WTC11 (cell line): ENCODE measurements around the gene GOLGA8B. TPM values are rescaled to one million over a fixed set of nuclear protein-coding genes. Genes with fewer than 3 reads are reported as not detected.

Experiments
- ATAC-seq: fragments of 200-7000 bp; cut with Tn5 transposase; 2 replicates; pipeline ENCODE4 v1.10.0; 2021; ENCODE audit warnings: mild to moderate bottlenecking, moderate library complexity
- CTCF ChIA-PET: fragments of 300-600 bp; sonication (Branson Sonifier 250); formaldehyde crosslinking; loops from one replicate; lab custom pipeline; 2021; ENCODE audit warnings: antibody characterized with exemption; lab: Charles Lee
- POLR2A ChIA-PET: fragments of 350-600 bp; sonication (Branson Sonifier 250); formaldehyde crosslinking; loops from one replicate; lab custom pipeline; 2021; ENCODE audit warnings: antibody characterized with exemption; lab: Charles Lee
- DNase-seq: peaks from one replicate; pipeline ENCODE4 v3.0.0; 2021; ENCODE audit warnings: low spot score
- H3K27ac Mint-ChIP-seq: 2 replicates; pipeline ENCODE4 v1.8.0; 2021; ENCODE audit warnings: mixed read lengths
- H3K27me3 Mint-ChIP-seq: 2 replicates; pipeline ENCODE4 v1.8.0; 2021; ENCODE audit warnings: low read depth, mild to moderate bottlenecking, moderate library complexity, mixed read lengths
- H3K36me3 Mint-ChIP-seq: 2 replicates; pipeline ENCODE4 v1.8.0; 2021; ENCODE audit warnings: mixed read lengths
- H3K4me1 Mint-ChIP-seq: 2 replicates; pipeline ENCODE4 v1.8.0; 2022; ENCODE audit warnings: mixed read lengths
- H3K4me3 Mint-ChIP-seq: 2 replicates; pipeline ENCODE4 v1.8.0; 2021; ENCODE audit warnings: mild to moderate bottlenecking, moderate library complexity, mixed read lengths
- H3K9me3 Mint-ChIP-seq: 2 replicates; pipeline ENCODE4 v1.8.0; 2021; ENCODE audit warnings: mixed read lengths
- AR ChIP-seq: fragments of 250-450 bp; sonication (Bioruptor Pico); IDR thresholded peaks from 2 replicates; pipeline ENCODE4 v1.9.0; 2021; ENCODE audit warnings: mild to moderate bottlenecking
- ARID4B ChIP-seq: sonication (generic); formaldehyde crosslinking; IDR thresholded peaks from 2 replicates; pipeline ENCODE4 v1.8.0; 2023; ENCODE audit warnings: missing genetic modification reagents, mild to moderate bottlenecking, borderline replicate concordance
- ATF3 ChIP-seq: sonication (generic); formaldehyde crosslinking; conservative IDR thresholded peaks from 2 replicates; pipeline ENCODE4 v1.8.1; 2022; ENCODE audit warnings: mild to moderate bottlenecking, missing genetic modification reagents
- CTCF ChIP-seq: fragments of 200-600 bp; IDR thresholded peaks from 2 replicates; pipeline ENCODE4 v1.8.0; 2022; ENCODE audit warnings: antibody characterized with exemption
- E2F4 ChIP-seq: sonication (generic); formaldehyde crosslinking; IDR thresholded peaks from 2 replicates; pipeline ENCODE4 v1.8.1; 2022; ENCODE audit warnings: low read depth, mild to moderate bottlenecking, moderate library complexity, missing genetic modification reagents, borderline replicate concordance
- FOXJ3 ChIP-seq: sonication (generic); formaldehyde crosslinking; IDR thresholded peaks from 2 replicates; pipeline ENCODE4 v1.9.0; 2021; ENCODE audit warnings: missing genetic modification reagents, mild to moderate bottlenecking, borderline replicate concordance
- IRF2 ChIP-seq: sonication (generic); formaldehyde crosslinking; IDR thresholded peaks from 2 replicates; pipeline ENCODE4 v1.8.0; 2022; ENCODE audit warnings: low read depth, missing genetic modification reagents, borderline replicate concordance
- MAX ChIP-seq: sonication (generic); formaldehyde crosslinking; IDR thresholded peaks from 2 replicates; pipeline ENCODE4 v1.8.0; 2022; ENCODE audit warnings: mild to moderate bottlenecking, missing genetic modification reagents
- MLX ChIP-seq: sonication (generic); formaldehyde crosslinking; IDR thresholded peaks from 2 replicates; pipeline ENCODE4 v1.8.1; 2023; ENCODE audit warnings: mild to moderate bottlenecking, missing genetic modification reagents, moderate library complexity
- MXD4 ChIP-seq: fragments of 250-450 bp; sonication (Bioruptor Pico); IDR thresholded peaks from 2 replicates; pipeline ENCODE4 v1.8.0; 2021; ENCODE audit warnings: mild to moderate bottlenecking, moderate library complexity, borderline replicate concordance
- NFATC4 ChIP-seq: fragments of 250-450 bp; sonication (Bioruptor Pico); IDR thresholded peaks from 2 replicates; pipeline ENCODE4 v1.9.0; 2021; ENCODE audit warnings: mild to moderate bottlenecking
- OVOL2 ChIP-seq: fragments of 250-450 bp; sonication (Bioruptor Pico); IDR thresholded peaks from 2 replicates; pipeline ENCODE4 v1.9.0; 2021; ENCODE audit warnings: mild to moderate bottlenecking, borderline replicate concordance
- PRRX2 ChIP-seq: fragments of 250-450 bp; sonication (Bioruptor Pico); IDR thresholded peaks from 2 replicates; pipeline ENCODE4 v1.8.0; 2021; ENCODE audit warnings: mild to moderate bottlenecking
- SOX15 ChIP-seq: fragments of 250-450 bp; sonication (Bioruptor Pico); IDR thresholded peaks from 2 replicates; pipeline ENCODE4 v1.9.0; 2021; ENCODE audit warnings: mild to moderate bottlenecking
- TP53 ChIP-seq: sonication (generic); formaldehyde crosslinking; IDR thresholded peaks from 2 replicates; pipeline ENCODE4 v1.8.1; 2023; ENCODE audit warnings: mild to moderate bottlenecking, missing genetic modification reagents
- ZBTB21 ChIP-seq: sonication (generic); formaldehyde crosslinking; IDR thresholded peaks from 2 replicates; pipeline ENCODE4 v1.8.1; 2023; ENCODE audit warnings: mild to moderate bottlenecking, missing genetic modification reagents, borderline replicate concordance
- ZNF396 ChIP-seq: fragments of 250-450 bp; sonication (Bioruptor Pico); IDR thresholded peaks from 2 replicates; pipeline ENCODE4 v1.8.0; 2021; ENCODE audit warnings: mild to moderate bottlenecking, moderate library complexity, borderline replicate concordance
- ZNF512 ChIP-seq: sonication (generic); formaldehyde crosslinking; IDR thresholded peaks from 2 replicates; pipeline ENCODE4 v1.8.1; 2022; ENCODE audit warnings: missing genetic modification reagents, borderline replicate concordance
- total RNA-seq: library from RNA; stranded (reverse); gene quantifications from 3 replicates; pipeline ENCODE4 v1.2.3, GENCODE V29; 2021

The GOLGA8B gene
- total RNA-seq, 1 experiment from 2014 or later = 29.0 TPM

- TF ChIP-seq CTCF (no peak), PRRX2 (no peak), E2F4 (CRISPR knock-in tag) (no peak), IRF2 (CRISPR knock-in tag) (no peak), MLX (CRISPR knock-in tag) (no peak), ARID4B (CRISPR knock-in tag) (no peak), ZNF396 (CRISPR knock-in tag) (no peak), ATF3 (CRISPR knock-in tag) (no peak), ZNF512 (CRISPR knock-in tag) (no peak), AR (CRISPR knock-in tag) (no peak), OVOL2 (CRISPR knock-in tag) (no peak)
- TF ChIP-seq, all 79 proteins: peak for 0
Measured at GRCh38 chr15:34603095-34603494, 19.6 kb upstream of the GOLGA8B start (continued).

- H3K4me3 Mint-ChIP-seq = no peak overlapping the region
- no peaks in the 10 kb centered on the region for H3K36me3 Mint-ChIP-seq
- ChIA-PET POLR2A (no interaction called here), CTCF (no interaction called here)
- H3K9me3 Mint-ChIP-seq = 0 out of 2 replicates have a peak, but pooled peaks cover 5% of the 10 kb centered on the region
- peaks cover 4% of the 10 kb centered on the region for H3K27me3 Mint-ChIP-seq
- no peak overlapping the region for H3K27ac Mint-ChIP-seq
- ATAC-seq (no peak), DNase-seq (no peak)
- no peaks in the 10 kb centered on the region for H3K4me1 Mint-ChIP-seq
- TF ChIP-seq PRRX2 (no peak), MAX (CRISPR knock-in tag) (no peak), TP53 (CRISPR knock-in tag) (no peak), FOXJ3 (CRISPR knock-in tag) (no peak), SOX15 (CRISPR knock-in tag) (no peak), E2F4 (CRISPR knock-in tag) (no peak), NFATC4 (CRISPR knock-in tag) (no peak), ZBTB21 (CRISPR knock-in tag) (no peak), AR (CRISPR knock-in tag) (no peak), MXD4 (CRISPR knock-in tag) (no peak)
Measured at GRCh38 chr15:34600923-34601322, 17.5 kb upstream of the GOLGA8B start.
